HCT116 (cell line): Measurements from ENCODE around the gene SETD3. TPM values are rescaled to one million over a fixed set of nuclear protein-coding genes. Genes with fewer than 3 reads are reported as not detected.

Experiments used
- ATAC-seq: fragments of 200-7000 bp; cut with Tn5 transposase; 2 replicates; pipeline ENCODE4 v1.9.1; 2020; ENCODE audit warnings: mild to moderate bottlenecking, moderate library complexity
- BruUV-seq: library from RNA; stranded (reverse); fragments of 400-500 nt; replicated peaks from 2 replicates; lab custom pipeline; 2021; lab: Mats Ljungman, UMichigan
- CTCF ChIA-PET: fragments of 300-600 bp; sonication (Branson Sonifier 250); formaldehyde crosslinking; loops from one replicate; lab custom pipeline; 2021; ENCODE audit warnings: antibody characterized with exemption; lab: Charles Lee
- POLR2A ChIA-PET: fragments of 300-600, 350-600 bp; sonication (Branson Sonifier 250); formaldehyde crosslinking; loops from one replicate; lab custom pipeline; 2021; ENCODE audit warnings: antibody characterized with exemption; lab: Charles Lee
- RAD21 ChIA-PET, 2 experiments: fragments of 300-600 bp; sonication (Branson Sonifier 250); formaldehyde crosslinking; loops; one replicate each; lab custom pipeline; 2023; ENCODE audit warnings: low total read pairs in 2 of 2; ENCODE audit not compliant: uncharacterized antibody in 2 of 2, unreplicated experiment in 2 of 2, low non-redundant PET in 1 of 2; lab: Charles Lee
- DNase-seq: peaks from one replicate; pipeline ENCODE4 v3.0.0-alpha.2; 2010; ENCODE audit warnings: low read depth, low spot score
- H2AFZ ChIP-seq: fragments of 200-600 bp; shearing (Covaris generic), sonication (generic); 2 replicates; pipeline ENCODE4 v1.6.1; 2017; ENCODE audit warnings: low read depth, mixed run types, mixed read lengths, antibody characterized with exemption, low read length; ENCODE audit not compliant: poor library complexity, severe bottlenecking
- H3K27ac ChIP-seq: 2 replicates; pipeline ENCODE4 v1.5.1; 2012; ENCODE audit warnings: low read depth, low read length
- H3K27me3 ChIP-seq: fragments of 200-600 bp; sonication (generic); 2 replicates; pipeline ENCODE4 v1.6.1; 2016; ENCODE audit warnings: mixed run types, low read length, mixed read lengths; ENCODE audit not compliant: insufficient read depth
- H3K36me3 ChIP-seq, 2 experiments: fragments of 200-500 bp in 1 of 2; fragments of 200-600 bp in 1 of 2; sonication (Bioruptor generic) in 1 of 2; sonication (generic) in 1 of 2; 2 replicates each; pipeline versions ENCODE4 v1.5.1 to v1.6.1; 2014 to 2016; ENCODE audit warnings: low read length in 2 of 2, inconsistent platforms in 1 of 2, mixed read lengths in 1 of 2, mixed run types in 1 of 2; ENCODE audit not compliant: insufficient read depth in 2 of 2, control insufficient read depth in 1 of 2
- H3K4me1 ChIP-seq, 2 experiments: fragments of 200-600 bp in 1 of 2; sonication (generic) in 1 of 2; 2 replicates each; pipeline versions ENCODE4 v1.5.1 to v1.6.1; 2012 to 2017; ENCODE audit warnings: low read length in 2 of 2, inconsistent platforms in 1 of 2, mild to moderate bottlenecking in 1 of 2, mixed read lengths in 1 of 2, mixed run types in 1 of 2, moderate library complexity in 1 of 2; ENCODE audit not compliant: insufficient read depth in 2 of 2, control insufficient read depth in 1 of 2
- H3K4me2 ChIP-seq: fragments of 200-600 bp; sonication (generic); 2 replicates; pipeline ENCODE4 v1.6.1; 2017; ENCODE audit warnings: mixed run types, low read length, mixed read lengths
- H3K4me3 ChIP-seq, 2 experiments: fragments of 200-600 bp in 1 of 2; sonication (generic) in 1 of 2; replicated peaks in 1 of 2; 2 replicates each; pipeline ENCODE4 v1.5.1; 2011 to 2016; ENCODE audit warnings: low read length in 2 of 2, control low read depth in 1 of 2, low read depth in 1 of 2, mild to moderate bottlenecking in 1 of 2, mixed read lengths in 1 of 2, mixed run types in 1 of 2
- H3K79me2 ChIP-seq: fragments of 200-600 bp; sonication (generic); 2 replicates; pipeline ENCODE4 v1.6.1; 2017; ENCODE audit warnings: mild to moderate bottlenecking, mixed run types, low read length, moderate library complexity, mixed read lengths; ENCODE audit not compliant: insufficient read depth
- H3K9ac ChIP-seq: fragments of 200-600 bp; sonication (generic); 2 replicates; pipeline ENCODE4 v1.6.1; 2016; ENCODE audit warnings: low read length, mixed read lengths
- H3K9me2 ChIP-seq: fragments of 200-600 bp; sonication (generic), shearing (Covaris generic); 2 replicates; pipeline ENCODE4 v1.6.1; 2017; ENCODE audit warnings: mixed run types, mild to moderate bottlenecking, moderate library complexity; ENCODE audit not compliant: insufficient read depth
- H3K9me3 ChIP-seq, 2 experiments: fragments of 200-500 bp in 1 of 2; fragments of 200-600 bp in 1 of 2; sonication (Bioruptor generic) in 1 of 2; sonication (generic) in 1 of 2; 2 replicates each; pipeline ENCODE4 v1.6.1; 2014 to 2017; ENCODE audit warnings: low read length in 2 of 2, mixed read lengths in 2 of 2, inconsistent platforms in 1 of 2, low read depth in 1 of 2, mild to moderate bottlenecking in 1 of 2, mixed run types in 1 of 2, moderate library complexity in 1 of 2; ENCODE audit not compliant: control insufficient read depth in 1 of 2, insufficient read depth in 1 of 2
- H4K20me1 ChIP-seq: fragments of 200-600 bp; sonication (generic), shearing (Covaris generic); 2 replicates; pipeline ENCODE4 v1.6.1; 2017; ENCODE audit warnings: mixed run types, mild to moderate bottlenecking, moderate library complexity; ENCODE audit not compliant: insufficient read depth
- CBX3 ChIP-seq: IDR thresholded peaks from 2 replicates; pipeline ENCODE4 v1.6.1; 2012; ENCODE audit warnings: low read depth
- CTCF ChIP-seq, 3 experiments: fragments of 200-600 bp in 1 of 3; sonication (generic) in 1 of 3; IDR thresholded peaks in 2 of 3; conservative IDR thresholded peaks in 1 of 3; 2 replicates each; pipeline ENCODE4 v1.5.1; 2012 to 2017; ENCODE audit warnings: low read depth in 2 of 3, low read length in 2 of 3, antibody characterized with exemption in 1 of 3, borderline replicate concordance in 1 of 3, control low read depth in 1 of 3, mild to moderate bottlenecking in 1 of 3, mixed read lengths in 1 of 3, mixed run types in 1 of 3, moderate library complexity in 1 of 3; ENCODE audit not compliant: insufficient read depth in 1 of 3
- EGR1 ChIP-seq: IDR thresholded peaks from 2 replicates; pipeline ENCODE4 v1.6.1; 2012; ENCODE audit warnings: low read depth
- ELF1 ChIP-seq: IDR thresholded peaks from 2 replicates; pipeline ENCODE4 v1.6.1; 2012; ENCODE audit warnings: low read depth, borderline replicate concordance
- EZH2 ChIP-seq: fragments of 200-600 bp; sonication (generic); IDR thresholded peaks from 2 replicates; pipeline ENCODE4 v1.6.1; 2017; ENCODE audit warnings: antibody characterized with exemption, mixed run types
- EZH2phosphoT487 ChIP-seq: fragments of 200-600 bp; IDR thresholded peaks from 2 replicates; pipeline ENCODE4 v1.6.1; 2018; ENCODE audit warnings: antibody characterized with exemption, borderline replicate concordance
- FOSL1 ChIP-seq: IDR thresholded peaks from 2 replicates; pipeline ENCODE4 v1.6.1; 2012; ENCODE audit warnings: low read depth
- JUND ChIP-seq: IDR thresholded peaks from 2 replicates; pipeline ENCODE4 v1.6.1; 2012
- POLR2AphosphoS5 ChIP-seq: IDR thresholded peaks from 2 replicates; pipeline ENCODE4 v1.6.1; 2011; ENCODE audit warnings: mild to moderate bottlenecking, low read depth, low read length, moderate library complexity
- RAD21 ChIP-seq: IDR thresholded peaks from 2 replicates; pipeline ENCODE4 v1.6.1; 2012; ENCODE audit warnings: low read depth, mild to moderate bottlenecking
- REST ChIP-seq: IDR thresholded peaks from 2 replicates; pipeline ENCODE4 v1.6.1; 2012; ENCODE audit warnings: low read depth
- SIN3A ChIP-seq: IDR thresholded peaks from 2 replicates; pipeline ENCODE4 v1.6.1; 2012; ENCODE audit warnings: low read depth
- SP1 ChIP-seq: IDR thresholded peaks from 2 replicates; pipeline ENCODE4 v1.6.1; 2012; ENCODE audit warnings: low read depth
- SRF ChIP-seq: IDR thresholded peaks from 2 replicates; pipeline ENCODE4 v1.6.1; 2012; ENCODE audit warnings: low read depth
- TCF7L2 ChIP-seq: IDR thresholded peaks from 2 replicates; pipeline ENCODE4 v1.7.0; 2011; ENCODE audit warnings: borderline replicate concordance, inconsistent platforms; ENCODE audit not compliant: insufficient read depth, insufficient read length; ENCODE audit errors: extremely low read depth
- YY1 ChIP-seq: IDR thresholded peaks from 2 replicates; pipeline ENCODE4 v1.6.1; 2011; ENCODE audit warnings: low read length, low read depth, moderate library complexity, mild to moderate bottlenecking; ENCODE audit not compliant: insufficient replicate concordance; ENCODE audit errors: extremely low read depth
- ZBTB33 ChIP-seq: IDR thresholded peaks from 2 replicates; pipeline ENCODE4 v1.6.1; 2011; ENCODE audit warnings: mild to moderate bottlenecking, low read length, moderate library complexity; ENCODE audit not compliant: insufficient replicate concordance; ENCODE audit errors: extremely low read depth
- ZFX ChIP-seq: fragments of 450-650 bp; IDR thresholded peaks from 2 replicates; pipeline ENCODE4 v1.6.1; 2017
- ZNF274 ChIP-seq: fragments of 200-500 bp; sonication (Bioruptor generic); IDR thresholded peaks from 2 replicates; pipeline ENCODE4 v1.6.1; 2014; ENCODE audit warnings: mild to moderate bottlenecking, low read depth, low read length, inconsistent platforms
- intact Hi-C: fragments of 100-400 bp; cut with micrococcal nuclease; formaldehyde crosslinking; loops from 2 replicates; pipeline ENCODE4 v1.10.0; 2022
- total RNA-seq: library from RNA; stranded (reverse); gene quantifications from one replicate; pipeline ENCODE4 v1.2.1, GENCODE V29; 2021; ENCODE audit not compliant: unreplicated experiment

The SETD3 gene
- total RNA-seq, 1 experiment from 2014 or later = 46.6 TPM

GRCh38 chr14:99354166-99354875 lies 126.3 kb downstream of the SETD3 start:
- Histone ChIP-seq H3K36me3 (no peaks in the 10 kb centered on the region), H2AFZ (no peak overlapping the region), H3K27me3 (no peaks in the 10 kb centered on the region), H3K9ac (no peak overlapping the region)
- no TSS peak for BruUV-seq
- CTCF ChIA-PET = no interaction called here
- TF ChIP-seq YY1 (no peak), SRF (no peak), ZBTB33 (no peak), REST (no peak), CTCF (IDR thresholded peaks at IDR 0.05 in 2 of 3, conservative IDR thresholded peaks at IDR 0.05 in 1 of 3; ENCODE audit: borderline replicate concordance in 1 of 3, insufficient read depth in 1 of 3, low read depth in 2 of 3, low read length in 2 of 3) (no peak), SP1 (no peak), FOSL1 (no peak), POLR2AphosphoS5 (no peak), EZH2 (no peak), ZNF274 (no peak), EGR1 (no peak), ZFX (no peak), CBX3 (no peak), ELF1 (no peak), TCF7L2 (no peak), RAD21 (no peak), EZH2phosphoT487 (no peak), JUND (no peak), SIN3A (no peak)
- TF ChIP-seq, all 23 proteins: peak for 0
- H3K27ac ChIP-seq = no peak overlapping the region
- H3K9me3 ChIP-seq = no peaks in the 10 kb centered on the region
- DNase-seq (no peak), ATAC-seq (no peak)
- intact Hi-C loops = no loop called here
- no peaks in the 10 kb centered on the region for H3K79me2 ChIP-seq
- H3K4me2 ChIP-seq = no peak overlapping the region
- POLR2A ChIA-PET = no interaction called here
- no peak overlapping the region for H3K4me3 ChIP-seq
- RAD21 ChIA-PET = no interaction called here
- H3K9me2 ChIP-seq = no peaks in the 10 kb centered on the region
- H4K20me1 ChIP-seq = no peaks in the 10 kb centered on the region
- no peaks in the 10 kb centered on the region for H3K4me1 ChIP-seq
